ENCODE data around the gene PRSS58.

DNA sequence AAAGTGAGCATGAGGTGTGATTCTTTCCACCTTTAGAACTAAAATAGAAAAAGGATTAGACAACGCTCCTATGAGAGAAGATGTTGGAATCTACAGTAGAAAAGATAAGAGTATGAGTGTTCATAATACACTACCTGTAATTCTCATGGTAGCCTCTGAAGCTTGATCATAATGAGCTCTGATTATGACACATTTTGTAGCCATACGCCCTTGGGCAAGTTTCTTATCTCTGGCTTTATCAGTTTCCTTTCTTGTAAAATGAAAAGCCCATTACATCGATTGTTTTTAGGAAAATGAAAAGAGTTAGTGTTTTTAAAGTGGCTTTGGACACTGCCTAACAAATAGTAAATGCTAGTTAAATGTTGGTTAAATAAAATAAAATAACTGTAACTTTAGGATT, 22.4 kb upstream of the PRSS58 start:
- no peak for TF ChIP-seq CTCF (conservative IDR thresholded peaks at IDR 0.05; ENCODE audit: low read depth, low read length)
- TF ChIP-seq EZH2 (IDR thresholded peaks at IDR 0.05; ENCODE audit: borderline replicate concordance, low read depth, low read length, poor library complexity, severe bottlenecking): no peak
